Measurements from ENCODE around the gene ADSS2. TPM values are rescaled to one million over a fixed set of nuclear protein-coding genes. Genes with fewer than 3 reads are reported as not detected.

ADSS2 gene
- polyA plus RNA-seq, 2 of the 4 experiments (the other 2 are of a cell fraction): 46.1 to 74.3 TPM

Other genes starting within 250 kb of the ADSS2 start
- gene CATSPERE, start 9.4 kb upstream of the ADSS2 start, polyA plus RNA-seq (2011; rRNA removed): 0.43 and 0.63 TPM in 2 replicates
- gene CATSPERE, start 9.4 kb upstream of the ADSS2 start, polyA plus RNA-seq (2017; fragmentation: RNase III; extraction: RNeasy Plus Mini Kit Qiagen cat#74134 plus additional on column Dnase treatment): 0.22 to 0.33 TPM (median 0.25 TPM) in 3 replicates
- 48.4 and 57.8 TPM in 2 replicates for gene DESI2, start 201.2 kb upstream of the ADSS2 start, polyA plus RNA-seq (2011; rRNA removed)
- 27.4 to 29.3 TPM (median 28.0 TPM) in 3 replicates for gene DESI2, start 201.2 kb upstream of the ADSS2 start, polyA plus RNA-seq (2017; fragmentation: RNase III; extraction: RNeasy Plus Mini Kit Qiagen cat#74134 plus additional on column Dnase treatment)